GM12878 (cell line): ENCODE measurements around the gene RNF130. TPM values are rescaled to one million over a fixed set of nuclear protein-coding genes. Genes with fewer than 3 reads are reported as not detected.
A peak's percentile ranks its signal among the peaks of the same experiment; 100 is the strongest.

ENCODE experiments used
- ATAC-seq: fragments of 200-7000 bp; cut with Tn5 transposase; 3 replicates; pipeline ENCODE4 v1.9.1; 2020; ENCODE audit warnings: mild to moderate bottlenecking, moderate library complexity
- BruUV-seq: library from RNA; stranded (reverse); fragments of 400-500 nt; replicated peaks from 2 replicates; lab custom pipeline; 2021; lab: Mats Ljungman, UMichigan
- CTCF ChIA-PET: fragments of 300-600 bp; sonication (Branson Sonifier 250); formaldehyde crosslinking; extraction: SDS; loops from one replicate; lab custom pipeline; 2021; ENCODE audit warnings: inconsistent platforms; lab: Yijun Ruan, JAX
- POLR2A ChIA-PET: fragments of 350-600 bp; formaldehyde crosslinking; extraction: SDS; loops from one replicate; lab custom pipeline; 2021; ENCODE audit warnings: inconsistent platforms; lab: Charles Lee
- RAD21 ChIA-PET: fragments of 300-600 bp; sonication (Branson Sonifier 250); formaldehyde crosslinking; loops from one replicate; lab custom pipeline; 2023; ENCODE audit warnings: antibody characterized with exemption; ENCODE audit not compliant: unreplicated experiment; lab: Charles Lee
- SMC1A ChIA-PET: fragments of 300-600 bp; sonication (Branson Sonifier 250); formaldehyde crosslinking; loops from one replicate; lab custom pipeline; 2023; ENCODE audit not compliant: unreplicated experiment, uncharacterized antibody; lab: Charles Lee
- DNase-seq: peaks from one replicate; pipeline ENCODE4 v3.0.0-alpha.2; 2011; ENCODE audit warnings: low read depth, low spot score
- FAIRE-seq: peaks from 3 replicates; lab custom pipeline; 2011; peaks lifted over from hg19 to GRCh38; lab: Jason Lieb, UNC
- H2AFZ ChIP-seq: 2 replicates; pipeline ENCODE4 v1.6.0; 2011; ENCODE audit warnings: low read depth, low read length, control low read depth; ENCODE audit not compliant: control insufficient read depth
- H3K27ac ChIP-seq: 2 replicates; pipeline ENCODE4 v1.5.1; 2011; ENCODE audit warnings: control low read depth; ENCODE audit not compliant: control insufficient read depth, insufficient read depth
- H3K27me3 ChIP-seq, 2 experiments: replicated peaks in 1 of 2; 2 replicates each; pipeline versions ENCODE4 v1.6.0 to v1.6.1; 2011; ENCODE audit warnings: low read length in 1 of 2; ENCODE audit not compliant: control insufficient read depth in 2 of 2, insufficient read depth in 2 of 2
- H3K36me3 ChIP-seq, 2 experiments: 2 replicates each; pipeline ENCODE4 v1.5.1; 2011; ENCODE audit warnings: low read length in 1 of 2; ENCODE audit not compliant: control insufficient read depth in 2 of 2, insufficient read depth in 2 of 2
- H3K4me1 ChIP-seq: 2 replicates; pipeline ENCODE4 v1.6.1; 2011; ENCODE audit warnings: mild to moderate bottlenecking, low read length, moderate library complexity, mixed read lengths; ENCODE audit not compliant: control insufficient read depth, insufficient read depth
- H3K4me2 ChIP-seq: 2 replicates; pipeline ENCODE4 v1.6.0; 2011; ENCODE audit warnings: control low read depth; ENCODE audit not compliant: control insufficient read depth, insufficient read depth
- H3K4me3 ChIP-seq: fragments of 200-600 bp; sonication (generic); 2 replicates; pipeline ENCODE4 v1.5.1; 2016
- H3K79me2 ChIP-seq: 2 replicates; pipeline ENCODE4 v1.6.0; 2011; ENCODE audit warnings: low read length; ENCODE audit not compliant: control insufficient read depth, insufficient read depth
- H3K9ac ChIP-seq: 2 replicates; pipeline ENCODE4 v1.8.0; 2011; ENCODE audit warnings: low read length, control low read depth, mixed read lengths; ENCODE audit not compliant: control insufficient read depth, insufficient read depth
- H3K9me3 ChIP-seq: replicated peaks from 3 replicates; pipeline ENCODE4 v1.5.1; 2011; ENCODE audit warnings: mild to moderate bottlenecking, low read length; ENCODE audit not compliant: control insufficient read depth, insufficient read depth
- H4K20me1 ChIP-seq: 2 replicates; pipeline ENCODE4 v1.6.0; 2011; ENCODE audit not compliant: control insufficient read depth, insufficient read depth
- ATF7 ChIP-seq: fragments of 450-650 bp; IDR thresholded peaks from 2 replicates; pipeline ENCODE4 v1.6.1; 2016; ENCODE audit warnings: low read depth, mild to moderate bottlenecking
- EZH2 ChIP-seq: IDR thresholded peaks from 2 replicates; pipeline ENCODE4 v1.6.1; 2012; ENCODE audit warnings: low read depth, mild to moderate bottlenecking, control low read depth, inconsistent platforms, low read length, borderline replicate concordance; ENCODE audit not compliant: control insufficient read depth
- NKRF ChIP-seq: fragments of 450-650 bp; conservative IDR thresholded peaks from 2 replicates; pipeline ENCODE4 v1.6.1; 2017; ENCODE audit warnings: mild to moderate bottlenecking, moderate library complexity
- NR2C1 ChIP-seq: fragments of 450-650 bp; IDR thresholded peaks from 2 replicates; pipeline ENCODE4 v1.6.1; 2017; ENCODE audit warnings: antibody characterized with exemption, mild to moderate bottlenecking, moderate library complexity
- PAX8 ChIP-seq: fragments of 450-650 bp; IDR thresholded peaks from 2 replicates; pipeline ENCODE4 v1.6.1; 2017; ENCODE audit warnings: mild to moderate bottlenecking, moderate library complexity
- TCF7 ChIP-seq: IDR thresholded peaks from 2 replicates; pipeline ENCODE4 v1.6.1; 2014; ENCODE audit warnings: antibody characterized with exemption, borderline replicate concordance
- YY1 ChIP-seq: IDR thresholded peaks from 2 replicates; pipeline ENCODE4 v1.6.1; 2011; ENCODE audit warnings: low read depth, mild to moderate bottlenecking, low read length
- whole genome bisulfite sequencing: methylation state at CpG from one replicate; pipeline ENCODE4 v1.1.6; 2016; ENCODE audit warnings: low lambda C conversion rate; ENCODE audit not compliant: insufficient replicate concordance, insufficient coverage; ENCODE audit errors: missing lambda C conversion rate; 5-methylcytosine and 5-hydroxymethylcytosine counted together
- in situ Hi-C: fragments of 300-500 bp; cut with MboI; formaldehyde crosslinking; loops from 9 replicates; pipeline ENCODE4 v1.14.3; 2018; ENCODE audit warnings: mixed read lengths
- intact Hi-C: fragments of 100-400 bp; cut with micrococcal nuclease; formaldehyde crosslinking; loops from one replicate; pipeline ENCODE4 v1.14.2; 2022; ENCODE audit not compliant: unreplicated experiment
- polyA plus RNA-seq, 11 experiments: library from polyadenylated mRNA; depleted of rRNA in 4 of 11; unstranded in 6 of 11; stranded (reverse) in 5 of 11; fragments of >200 nt; fragmentation: Nextera tagmentation in 4 of 11; fragmentation: Illumina TruSeq in 1 of 11; extraction: Ambion mirVana in 4 of 11; extraction: Trizol in 1 of 11; gene quantifications; 1 replicate in 1 of 11; 2 replicates in 10 of 11; pipeline versions ENCODE4 v1.2.1 to v1.2.3, GENCODE V29; 2011 to 2016; ENCODE audit warnings: inconsistent platforms in 2 of 11, missing spikeins in 2 of 11, low read depth in 1 of 11
- total RNA-seq, 4 experiments: library from RNA; depleted of rRNA in 3 of 4; stranded (reverse); fragments of >200 nt in 3 of 4; fragmentation: Illumina TruSeq in 1 of 4; extraction: Trizol in 1 of 4; gene quantifications; 2 replicates each; pipeline versions ENCODE4 v1.2.1 to v1.2.3, GENCODE V29; 2013 to 2021

Gene RNF130
- total and polyA plus RNA-seq, 10 of the 15 experiments (the other 5 are each of a cell fraction or from before 2014, with no cell fraction given) = 0.04 to 0.36 (median 0.11) TPM; not detected in 1

GRCh38 chr5:180026320-180026719, 45.2 kb downstream of the RNF130 start:
- no peak overlapping the region for H3K9ac ChIP-seq
- no peak overlapping the region for H2AFZ ChIP-seq
- H3K4me1 ChIP-seq = no peaks in the 10 kb centered on the region
- TF ChIP-seq EZH2 (no peak), YY1 (no peak), NKRF (no peak), ATF7 (peak; percentile 92), TCF7 (no peak), NR2C1 (no peak), PAX8 (no peak)
- TF ChIP-seq, all 136 proteins: peak for 1
- no peak for DNase-seq
- no peaks in the 10 kb centered on the region for H3K27me3 ChIP-seq
- H3K27ac ChIP-seq = no peak overlapping the region
- H4K20me1 ChIP-seq = no peaks in the 10 kb centered on the region
- 34% methylated on average over 4 of the region's 4 CpGs for WGBS
- intact Hi-C loops (no loop called here), in situ Hi-C loops (no loop called here)
- peak; percentile 77 for ATAC-seq
- CTCF ChIA-PET = interaction anchor here (1.3 kb wide), 2 partner anchors 15 to 25 kb away, joined by 3 read pairs; no protein-coding TSS in a partner anchor
- SMC1A ChIA-PET = no interaction called here
- RAD21 ChIA-PET = no interaction called here
- H3K9me3 ChIP-seq = no peaks in the 10 kb centered on the region; the same call in 2 of the 3 replicates
- no peaks in the 10 kb centered on the region for H3K36me3 ChIP-seq
- no peak overlapping the region for H3K4me3 ChIP-seq
- no peak for FAIRE-seq
- no TSS peak for BruUV-seq
- H3K79me2 ChIP-seq = no peaks in the 10 kb centered on the region
- no peak overlapping the region for H3K4me2 ChIP-seq
- POLR2A ChIA-PET = no interaction called here
